Vagina (tissue), 2 donors: ENCODE measurements around the gene ZCCHC14. TPM values are rescaled to one million over a fixed set of nuclear protein-coding genes. Genes with fewer than 3 reads are reported as not detected.
"Not testable (repeated sequence)": the region's sequence is repeated elsewhere in the genome, so short reads cannot be mapped to it uniquely, and the experiment has no call there.

Source experiments
- DNase-seq, 2 donors: peaks; one replicate each; pipeline ENCODE4 v3.0.0-alpha.2; 2017; ENCODE audit errors: extremely low spot score in 2 of 2
- H3K27ac ChIP-seq: fragments of 200-600 bp; sonication (generic); one replicate; pipeline ENCODE4 v1.5.1; 2019
- H3K27me3 ChIP-seq: fragments of 200-600 bp; sonication (generic); one replicate; pipeline ENCODE4 v1.5.1; 2019
- H3K36me3 ChIP-seq, 2 donors: fragments of 200-600 bp; sonication (generic); one replicate each; pipeline ENCODE4 v1.5.1; 2017 to 2019
- H3K4me1 ChIP-seq: fragments of 200-600 bp; sonication (generic); one replicate; pipeline ENCODE4 v1.5.1; 2019
- H3K4me3 ChIP-seq, 2 donors: fragments of 200-600 bp; sonication (generic); 1 replicate in 1 of 2; 2 replicates in 1 of 2; pipeline ENCODE4 v1.5.1; 2016 to 2019
- H3K9me3 ChIP-seq: fragments of 200-600 bp; sonication (generic); one replicate; pipeline ENCODE4 v1.5.1; 2019
- POLR2A ChIP-seq, 2 donors: fragments of 450-650 bp; IDR thresholded peaks; one replicate each; pipeline ENCODE4 v1.6.1; 2017; ENCODE audit warnings: antibody characterized with exemption in 2 of 2, mild to moderate bottlenecking in 2 of 2, moderate library complexity in 2 of 2
- POLR2AphosphoS5 ChIP-seq, 2 donors: sonication (generic); formaldehyde crosslinking; IDR thresholded peaks; one replicate each; pipeline ENCODE4 v1.9.0; 2017; ENCODE audit warnings: antibody characterized with exemption in 2 of 2, mild to moderate bottlenecking in 2 of 2, low read depth in 1 of 2; ENCODE audit not compliant: insufficient read depth in 1 of 2
- intact Hi-C: fragments of 100-400 bp; cut with DNase I; formaldehyde crosslinking; loops from one replicate; pipeline ENCODE4 v1.15.1; 2023
- total RNA-seq: library from RNA; depleted of rRNA; stranded (reverse); fragments of >200 nt; gene quantifications from one replicate; pipeline ENCODE4 v1.2.3, GENCODE V29; 2016
- TF ChIP-seq, protein P1 (sequence below), 3 experiments: fragments of 450-650 bp in 2 of 3; fragments of 200-600 bp in 1 of 3; sonication (generic) in 1 of 3; IDR thresholded peaks; one replicate each; pipeline ENCODE4 v1.5.1; 2017 to 2019; ENCODE audit warnings: antibody characterized with exemption in 3 of 3, mild to moderate bottlenecking in 2 of 3, moderate library complexity in 2 of 3

ZCCHC14 gene
- total RNA-seq, 1 donor from 2014 or later, result 74.2 TPM

DNA sequence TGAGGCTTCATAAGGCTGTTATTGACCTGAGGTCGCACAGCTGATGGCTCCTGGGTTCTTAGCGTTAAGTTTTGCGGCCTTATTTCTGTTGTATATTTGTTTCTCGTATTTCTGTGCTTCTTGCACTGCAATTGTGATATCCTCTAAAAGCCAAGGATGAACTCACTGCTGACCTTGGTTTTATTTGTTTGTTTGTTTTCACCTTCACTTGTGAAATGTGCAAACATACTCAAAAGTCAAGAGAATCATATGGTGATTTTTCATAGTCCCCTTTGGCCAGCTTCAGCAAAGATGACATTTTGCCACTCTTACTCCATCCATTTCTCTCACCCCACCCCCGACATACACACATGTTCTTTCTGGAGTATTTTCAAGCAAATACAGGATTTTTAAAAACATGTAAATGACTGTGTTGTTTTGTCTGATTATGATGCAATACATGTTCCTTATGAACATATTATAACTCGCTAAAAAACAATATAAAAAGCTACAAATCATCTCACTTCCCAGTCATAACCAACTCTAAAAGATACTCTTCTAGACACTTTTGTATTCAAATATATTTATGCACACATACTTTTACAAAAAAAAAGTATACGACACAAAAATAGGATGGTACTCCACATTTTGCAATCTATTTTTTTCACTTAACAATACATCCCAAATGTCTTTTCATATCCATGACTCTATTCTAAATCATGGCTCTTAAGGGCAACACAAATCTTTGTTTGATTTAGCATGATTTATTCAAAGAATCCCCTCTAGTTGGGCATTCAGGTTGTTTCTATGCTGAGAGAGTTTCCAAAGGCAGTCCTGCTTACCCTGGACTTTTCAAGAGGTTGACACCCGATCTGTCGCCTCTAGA lies 5.7 kb upstream of the ZCCHC14 start:
- intact Hi-C loops, result loop anchor here (10.0 kb wide), 1 partner anchor 84 kb away; no protein-coding TSS in a partner anchor
- no peaks in the 10 kb centered on the region for H3K9me3 ChIP-seq

DNA sequence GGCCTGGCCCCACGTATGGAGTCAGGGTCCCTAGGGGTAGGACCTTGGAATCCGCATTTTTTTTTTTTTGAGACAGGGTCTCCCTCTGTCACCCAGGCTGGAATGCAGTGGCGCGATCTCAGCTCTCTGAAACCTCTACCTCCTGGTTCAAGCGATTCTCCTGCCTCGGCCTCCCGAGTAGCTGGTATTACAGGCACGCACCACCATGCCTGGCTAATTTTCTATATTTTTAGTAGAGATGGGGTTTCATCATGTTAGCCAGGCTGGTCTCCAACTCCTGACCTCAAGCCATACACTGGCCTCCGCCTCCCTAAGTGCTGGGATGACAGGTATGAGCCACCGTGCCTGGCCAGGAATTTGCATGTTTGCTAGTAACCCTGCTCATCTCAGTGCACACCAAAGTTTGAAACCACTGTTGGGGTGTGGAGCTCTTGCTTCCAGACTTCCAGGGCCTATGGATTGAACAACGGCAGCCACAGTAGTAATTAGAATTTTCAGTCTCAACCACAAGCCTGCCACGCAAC lies 5.0 kb upstream of the ZCCHC14 start:
- H3K9me3 ChIP-seq, H3K27me3 ChIP-seq, H3K4me1 ChIP-seq, DNase-seq, H3K4me3 ChIP-seq, H3K27ac ChIP-seq, H3K36me3 ChIP-seq: not testable (repeated sequence)
- intact Hi-C loops, result loop anchor here (10.0 kb wide), 1 partner anchor 83 kb away; no protein-coding TSS in a partner anchor

More for the DNA sequence above, 5.7 kb upstream of the ZCCHC14 start:
- Histone ChIP-seq H3K4me1 (peaks cover 3% of the 10 kb centered on the region), H3K36me3 (no peaks in the 10 kb centered on the region), H3K27ac (no peak overlapping the region), H3K27me3 (no peaks in the 10 kb centered on the region), H3K4me3 (no peak overlapping the region)
- DNase-seq, result no peak
- TF ChIP-seq POLR2A (IDR thresholded peaks at IDR 0.05), result no peak
- TF ChIP-seq, protein P1, sequence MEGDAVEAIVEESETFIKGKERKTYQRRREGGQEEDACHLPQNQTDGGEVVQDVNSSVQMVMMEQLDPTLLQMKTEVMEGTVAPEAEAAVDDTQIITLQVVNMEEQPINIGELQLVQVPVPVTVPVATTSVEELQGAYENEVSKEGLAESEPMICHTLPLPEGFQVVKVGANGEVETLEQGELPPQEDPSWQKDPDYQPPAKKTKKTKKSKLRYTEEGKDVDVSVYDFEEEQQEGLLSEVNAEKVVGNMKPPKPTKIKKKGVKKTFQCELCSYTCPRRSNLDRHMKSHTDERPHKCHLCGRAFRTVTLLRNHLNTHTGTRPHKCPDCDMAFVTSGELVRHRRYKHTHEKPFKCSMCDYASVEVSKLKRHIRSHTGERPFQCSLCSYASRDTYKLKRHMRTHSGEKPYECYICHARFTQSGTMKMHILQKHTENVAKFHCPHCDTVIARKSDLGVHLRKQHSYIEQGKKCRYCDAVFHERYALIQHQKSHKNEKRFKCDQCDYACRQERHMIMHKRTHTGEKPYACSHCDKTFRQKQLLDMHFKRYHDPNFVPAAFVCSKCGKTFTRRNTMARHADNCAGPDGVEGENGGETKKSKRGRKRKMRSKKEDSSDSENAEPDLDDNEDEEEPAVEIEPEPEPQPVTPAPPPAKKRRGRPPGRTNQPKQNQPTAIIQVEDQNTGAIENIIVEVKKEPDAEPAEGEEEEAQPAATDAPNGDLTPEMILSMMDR (IDR thresholded peaks at IDR 0.05), result no peak
- no peak for TF ChIP-seq POLR2AphosphoS5 (IDR thresholded peaks at IDR 0.05; ENCODE audit: insufficient read depth in 1 of 2, low read depth in 1 of 2)

DNA sequence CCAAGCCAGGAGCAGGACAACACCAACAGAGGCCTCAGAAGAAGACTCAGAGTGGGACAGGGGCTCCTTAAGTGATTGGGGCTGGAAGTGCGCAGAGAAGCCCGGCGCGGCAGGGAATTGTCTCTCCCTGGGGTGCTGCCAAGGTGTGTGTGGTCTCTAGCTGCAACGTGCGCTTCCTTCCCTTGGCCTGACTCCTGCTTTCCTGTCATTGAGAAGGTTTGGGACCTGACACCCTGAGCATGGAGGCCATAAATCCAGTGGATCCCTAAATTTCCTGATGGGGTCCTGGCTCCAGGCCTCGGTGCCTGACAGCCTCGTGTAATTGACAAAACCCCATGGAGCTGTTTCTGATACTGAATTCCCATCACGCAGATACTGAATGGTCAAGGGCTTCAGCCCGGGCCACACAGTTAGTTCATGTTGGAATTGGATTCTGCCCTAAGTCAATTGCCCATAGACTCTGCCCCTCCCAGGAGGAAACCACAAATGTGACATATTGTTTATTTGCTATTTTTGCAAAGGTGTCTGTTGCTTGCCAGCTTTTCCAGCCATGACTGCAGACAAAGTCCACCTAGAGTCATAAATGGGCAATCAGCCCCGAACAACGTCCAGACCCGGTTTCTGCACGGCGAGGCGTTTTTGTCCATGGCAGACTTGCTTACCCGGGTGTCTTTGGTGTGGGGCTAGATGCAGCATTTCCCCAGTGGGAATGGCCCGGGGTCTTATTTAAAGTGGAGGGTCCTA lies 4.4 kb upstream of the ZCCHC14 start:
- not testable (repeated sequence) for H3K4me1 ChIP-seq
- intact Hi-C loops, result loop anchor here (10.0 kb wide), 1 partner anchor 82 kb away; no protein-coding TSS in a partner anchor

DNA sequence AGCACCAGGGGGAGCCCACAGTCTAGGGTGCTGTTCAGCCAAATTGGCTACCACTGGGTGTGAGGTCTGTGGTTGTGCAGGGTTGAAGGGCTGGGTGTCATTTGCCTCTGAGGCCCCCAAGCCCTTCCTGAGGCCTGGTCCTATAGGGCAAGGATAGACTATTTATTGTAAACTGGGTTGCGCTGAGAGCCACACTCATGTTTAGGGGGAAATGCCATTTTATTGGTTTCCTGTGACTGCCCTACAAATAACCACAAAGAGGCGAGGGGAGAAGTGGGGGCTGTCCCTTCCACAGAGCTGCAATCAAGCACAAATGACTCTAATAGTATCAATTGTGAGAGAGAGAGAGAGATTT lies 3.6 kb upstream of the ZCCHC14 start:
- peaks cover 11% of the 10 kb centered on the region for H3K4me1 ChIP-seq
- H3K9me3 ChIP-seq, result no peaks in the 10 kb centered on the region
- no peaks in the 10 kb centered on the region for H3K27me3 ChIP-seq
- TF ChIP-seq POLR2A (IDR thresholded peaks at IDR 0.05) (no peak), POLR2AphosphoS5 (IDR thresholded peaks at IDR 0.05; ENCODE audit: insufficient read depth in 1 of 2, low read depth in 1 of 2) (no peak)
- TF ChIP-seq, protein P1 (IDR thresholded peaks at IDR 0.05), result no peak
- H3K4me3 ChIP-seq, result no peak overlapping the region
- H3K27ac ChIP-seq, result no peak overlapping the region
- no peak for DNase-seq
- intact Hi-C loops, result loop anchor here (10.0 kb wide), 1 partner anchor 82 kb away; no protein-coding TSS in a partner anchor
- no peaks in the 10 kb centered on the region for H3K36me3 ChIP-seq

More for the DNA sequence above, 4.4 kb upstream of the ZCCHC14 start:
- not testable (repeated sequence) for H3K4me3 ChIP-seq, H3K36me3 ChIP-seq, H3K9me3 ChIP-seq, H3K27me3 ChIP-seq, H3K27ac ChIP-seq, DNase-seq

DNA sequence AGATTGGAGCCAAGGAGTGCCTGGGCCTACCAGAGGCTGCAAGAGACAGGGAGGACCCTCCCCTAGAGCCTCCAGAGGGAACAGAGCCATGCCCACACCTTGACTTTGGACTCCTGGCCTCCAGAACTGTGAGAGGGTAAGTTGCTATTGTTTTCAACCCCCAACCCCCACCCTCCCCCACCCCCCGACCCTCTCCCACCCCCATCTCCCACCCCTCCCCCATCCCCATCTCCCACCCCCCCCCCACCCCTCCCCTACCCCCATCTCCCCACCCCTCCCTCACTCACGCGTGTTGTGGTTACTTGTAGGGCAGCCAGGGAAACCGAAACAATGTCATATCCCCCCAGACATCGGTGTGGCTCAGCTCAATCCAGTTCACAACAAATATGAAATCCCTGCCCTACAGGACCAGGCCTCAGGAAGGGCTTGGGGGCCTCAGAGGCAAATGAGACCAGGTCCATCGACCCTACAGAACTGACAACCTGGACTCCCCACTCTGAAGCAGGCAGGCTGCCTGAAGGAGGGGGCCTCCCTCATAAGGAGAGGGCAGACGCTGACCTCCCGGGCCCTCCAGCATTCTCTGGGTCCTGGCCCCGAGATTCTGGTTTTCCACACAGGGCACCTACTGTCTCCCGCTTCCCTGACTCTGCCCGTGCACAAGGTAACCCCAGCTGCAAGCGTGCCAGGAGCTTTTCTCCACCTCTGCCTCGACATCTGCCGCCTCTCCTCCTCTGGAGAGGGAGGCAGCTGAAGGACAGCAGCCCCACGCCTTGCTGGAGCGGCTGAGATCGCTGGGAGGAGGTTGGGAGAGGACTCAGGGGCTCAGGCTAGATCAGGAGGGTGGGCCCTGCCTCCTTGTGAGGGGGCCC lies 3.0 kb upstream of the ZCCHC14 start:
- Histone ChIP-seq H3K4me1 (peaks cover 18% of the 10 kb centered on the region), H3K4me3 (no peak overlapping the region), H3K36me3 (no peaks in the 10 kb centered on the region), H3K27ac (no peak overlapping the region), H3K27me3 (no peaks in the 10 kb centered on the region), H3K9me3 (no peaks in the 10 kb centered on the region)
- intact Hi-C loops, result loop anchor here (10.0 kb wide), 1 partner anchor 81 kb away; no protein-coding TSS in a partner anchor
- DNase-seq, result no peak
- TF ChIP-seq, protein P1 (IDR thresholded peaks at IDR 0.05), result no peak
- TF ChIP-seq POLR2A (IDR thresholded peaks at IDR 0.05) (no peak), POLR2AphosphoS5 (IDR thresholded peaks at IDR 0.05; ENCODE audit: insufficient read depth in 1 of 2, low read depth in 1 of 2) (no peak)
